Hematopoietic multipotent progenitor cell treated with erythropoietin and hydrocortisone succinate and interleukin-3 and kit ligand, for 17 days (in vitro differentiated cells): ENCODE data around the gene FSTL4.
"Not testable (repeated sequence)": the region's sequence is repeated elsewhere in the genome, so short reads cannot be mapped to it uniquely, and the experiment has no call there.

Source experiments
- DNase-seq: peaks from one replicate; pipeline ENCODE4 v3.0.0-alpha.2; 2015; ENCODE audit warnings: low spot score

FSTL4 gene

DNA sequence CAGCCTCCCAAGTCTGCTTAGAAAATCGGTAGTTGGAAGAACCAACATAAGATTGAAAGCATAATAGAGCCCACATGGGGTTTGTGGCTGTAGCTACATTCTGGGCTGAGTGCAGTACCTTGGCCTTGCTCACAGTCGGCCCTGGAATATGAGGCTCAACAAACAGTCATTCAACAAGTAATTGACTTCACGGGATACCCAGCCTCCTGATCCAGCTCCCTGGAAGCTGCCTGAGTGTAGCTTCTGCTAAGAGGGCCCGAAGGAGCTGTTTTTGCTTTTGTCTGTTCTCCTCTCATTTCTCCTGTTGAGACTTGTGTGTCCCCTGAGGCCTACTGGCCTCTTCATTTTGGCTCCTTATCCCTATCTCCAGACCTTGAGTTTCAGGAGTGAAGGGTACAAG lies 389.8 kb downstream of the FSTL4 start:
- DNase-seq: no peak

DNA sequence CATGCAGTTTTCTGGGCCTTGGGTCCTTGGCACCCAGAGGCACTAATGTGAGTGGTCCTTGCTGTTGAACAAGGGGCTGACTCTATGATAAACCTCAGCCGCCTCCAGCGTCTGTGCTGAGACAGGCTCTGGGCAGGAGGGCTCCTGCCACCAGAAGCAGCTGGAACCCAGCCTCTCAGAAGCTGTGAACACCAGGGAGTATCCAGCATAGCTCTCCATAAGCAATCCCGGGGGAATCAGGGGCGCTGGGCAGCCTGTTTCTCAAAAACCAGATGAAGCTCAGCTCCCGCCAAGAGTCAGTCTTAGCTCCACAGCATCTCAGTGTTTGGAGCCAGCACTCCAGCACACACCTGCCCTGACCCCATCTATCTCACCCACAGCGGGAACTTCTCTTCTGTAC lies 390.3 kb downstream of the FSTL4 start:
- no peak for DNase-seq

DNA sequence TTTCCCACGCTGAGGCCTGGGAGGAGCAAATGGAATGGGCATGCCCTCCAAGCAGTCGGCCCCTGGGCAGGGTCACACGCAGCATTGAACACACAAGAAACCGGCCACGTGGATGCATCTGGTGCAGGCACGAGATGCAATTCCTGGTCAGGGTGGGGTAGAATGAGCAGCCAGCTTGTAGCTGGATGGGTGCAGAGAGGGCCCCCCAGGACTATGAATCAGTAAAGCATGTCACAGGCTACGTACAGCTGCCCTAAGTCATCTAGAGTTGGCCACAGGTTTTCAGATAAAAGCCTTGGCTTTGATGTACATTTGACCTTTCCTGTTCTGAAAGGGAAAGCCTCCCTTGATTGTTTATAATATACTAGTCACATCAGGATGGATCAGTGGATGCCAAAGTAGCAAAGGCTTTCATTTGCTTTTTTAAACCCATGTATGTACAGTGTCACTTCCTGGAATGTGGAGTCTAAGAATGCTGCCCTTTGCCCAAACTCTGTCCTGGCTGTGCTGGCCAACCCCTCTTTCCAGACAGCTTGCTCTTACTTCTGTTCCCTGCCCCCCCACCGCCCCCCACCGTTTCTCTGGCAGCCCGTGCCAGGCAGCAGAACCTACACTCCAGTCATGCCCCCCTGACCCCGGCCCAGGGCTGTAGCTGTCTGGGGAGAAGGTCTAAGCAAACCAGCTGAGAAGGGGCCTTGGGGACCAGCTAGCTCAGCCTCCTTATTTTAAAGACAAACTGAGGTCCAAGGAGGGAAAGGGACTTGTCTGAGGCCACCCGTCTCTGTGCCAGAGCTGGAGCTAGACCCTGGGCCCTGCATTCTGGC lies 391.3 kb downstream of the FSTL4 start:
- no peak for DNase-seq

DNA sequence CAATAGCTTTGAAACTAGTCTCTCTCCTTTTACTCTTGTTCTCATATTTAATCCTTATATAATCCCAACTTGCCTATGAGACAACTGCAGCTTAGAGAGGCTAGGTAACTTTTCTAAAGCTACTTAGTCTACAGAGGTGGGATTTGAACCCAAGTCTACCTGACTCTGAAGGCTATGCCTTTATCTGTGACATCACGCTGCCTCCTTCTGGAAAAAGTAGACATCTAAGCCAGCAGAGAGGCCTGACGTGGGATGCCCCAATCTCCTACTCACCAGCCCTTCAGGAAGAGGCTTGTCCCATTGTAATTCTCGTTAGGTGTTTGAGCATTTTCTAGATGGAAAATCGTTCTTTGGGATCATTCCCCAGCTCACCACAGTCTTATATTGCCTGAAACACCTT lies 393.0 kb downstream of the FSTL4 start:
- no peak for DNase-seq

DNA sequence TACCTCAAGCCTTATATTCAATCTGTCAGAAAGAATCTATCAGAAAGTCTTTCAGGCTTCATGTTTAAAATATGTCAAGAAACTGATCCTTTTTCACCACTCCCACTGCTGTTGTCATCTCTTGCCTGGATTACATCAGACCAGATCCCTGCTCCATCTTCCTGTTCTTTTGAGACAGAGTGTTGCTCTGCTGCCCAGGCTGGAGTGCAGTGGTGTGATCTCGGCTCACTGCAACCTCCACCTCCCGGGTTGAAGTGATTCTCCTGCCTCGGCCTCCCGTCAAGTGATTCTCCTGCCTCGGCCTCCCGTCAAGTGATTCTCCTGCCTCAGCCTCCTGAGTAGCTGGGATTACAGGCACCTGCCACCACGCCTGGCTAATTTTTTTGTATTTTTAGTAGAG lies 396.2 kb downstream of the FSTL4 start:
- DNase-seq: not testable (repeated sequence)

DNA sequence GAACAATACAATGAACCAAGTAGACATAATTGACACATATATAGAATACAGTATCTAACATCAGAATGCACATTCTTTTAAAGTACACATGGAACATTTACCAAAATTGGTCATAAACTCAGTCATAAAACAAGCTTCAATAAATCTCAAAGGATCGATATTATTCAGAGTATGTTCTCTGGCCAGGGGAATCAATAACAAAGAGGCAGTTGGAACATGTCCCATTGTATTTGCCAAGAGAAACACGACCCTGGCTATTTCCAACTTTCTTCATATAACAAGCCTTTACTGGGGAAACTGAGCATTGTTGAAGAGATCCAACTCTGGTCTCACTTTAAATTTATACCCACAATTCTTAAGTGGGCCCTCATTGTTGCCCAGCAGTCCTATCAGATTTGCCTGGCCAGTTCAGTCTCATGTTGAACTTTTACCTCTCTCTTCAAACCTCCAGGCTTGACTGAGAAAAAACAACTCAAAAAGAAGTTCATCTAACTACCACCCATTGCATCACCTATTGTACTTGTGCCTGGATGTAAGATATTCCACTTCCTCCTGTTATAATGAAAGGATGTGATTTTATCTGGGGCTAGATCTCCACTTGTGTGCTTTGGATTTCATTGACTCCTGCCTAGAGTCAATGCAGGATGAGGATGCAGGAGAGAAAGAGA lies 398.1 kb downstream of the FSTL4 start:
- no peak for DNase-seq

DNA sequence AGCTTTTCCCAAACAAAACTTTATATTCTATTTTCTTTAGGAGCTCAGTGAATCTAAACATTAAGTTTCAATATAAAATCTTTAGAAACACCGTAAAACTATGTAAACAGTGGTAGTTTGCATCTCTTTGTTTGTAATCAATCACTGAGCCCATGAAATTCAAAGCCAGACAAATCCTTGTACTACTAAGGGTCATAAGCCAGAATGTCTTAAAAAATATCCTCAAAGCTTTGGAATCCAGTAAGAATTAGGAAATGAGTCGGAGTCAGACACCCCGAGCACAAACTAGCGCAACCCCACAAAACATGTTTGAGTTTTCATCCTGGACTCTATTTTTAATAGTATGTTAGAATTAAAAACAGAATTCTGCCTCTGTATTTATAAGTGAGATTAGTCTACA lies 406.7 kb downstream of the FSTL4 start:
- no peak for DNase-seq

DNA sequence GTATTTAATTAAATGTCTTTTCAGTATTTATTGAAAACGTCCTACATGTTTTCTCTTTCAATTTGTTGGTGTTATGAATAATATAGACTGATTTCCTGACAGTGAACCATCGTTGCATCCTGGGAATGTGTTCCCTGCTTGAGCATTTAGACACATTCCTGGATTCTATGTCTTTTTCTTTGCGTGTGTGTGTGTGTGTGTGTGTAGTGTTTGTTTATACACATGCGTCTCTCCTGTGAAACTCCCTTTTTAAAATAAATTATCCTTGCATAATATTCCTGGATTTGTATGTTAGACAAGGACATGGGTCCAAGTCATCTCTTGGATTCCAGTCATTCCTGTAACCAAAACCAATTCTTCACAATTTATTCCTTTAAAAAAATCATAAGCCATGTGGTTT lies 407.1 kb downstream of the FSTL4 start:
- DNase-seq: no peak

DNA sequence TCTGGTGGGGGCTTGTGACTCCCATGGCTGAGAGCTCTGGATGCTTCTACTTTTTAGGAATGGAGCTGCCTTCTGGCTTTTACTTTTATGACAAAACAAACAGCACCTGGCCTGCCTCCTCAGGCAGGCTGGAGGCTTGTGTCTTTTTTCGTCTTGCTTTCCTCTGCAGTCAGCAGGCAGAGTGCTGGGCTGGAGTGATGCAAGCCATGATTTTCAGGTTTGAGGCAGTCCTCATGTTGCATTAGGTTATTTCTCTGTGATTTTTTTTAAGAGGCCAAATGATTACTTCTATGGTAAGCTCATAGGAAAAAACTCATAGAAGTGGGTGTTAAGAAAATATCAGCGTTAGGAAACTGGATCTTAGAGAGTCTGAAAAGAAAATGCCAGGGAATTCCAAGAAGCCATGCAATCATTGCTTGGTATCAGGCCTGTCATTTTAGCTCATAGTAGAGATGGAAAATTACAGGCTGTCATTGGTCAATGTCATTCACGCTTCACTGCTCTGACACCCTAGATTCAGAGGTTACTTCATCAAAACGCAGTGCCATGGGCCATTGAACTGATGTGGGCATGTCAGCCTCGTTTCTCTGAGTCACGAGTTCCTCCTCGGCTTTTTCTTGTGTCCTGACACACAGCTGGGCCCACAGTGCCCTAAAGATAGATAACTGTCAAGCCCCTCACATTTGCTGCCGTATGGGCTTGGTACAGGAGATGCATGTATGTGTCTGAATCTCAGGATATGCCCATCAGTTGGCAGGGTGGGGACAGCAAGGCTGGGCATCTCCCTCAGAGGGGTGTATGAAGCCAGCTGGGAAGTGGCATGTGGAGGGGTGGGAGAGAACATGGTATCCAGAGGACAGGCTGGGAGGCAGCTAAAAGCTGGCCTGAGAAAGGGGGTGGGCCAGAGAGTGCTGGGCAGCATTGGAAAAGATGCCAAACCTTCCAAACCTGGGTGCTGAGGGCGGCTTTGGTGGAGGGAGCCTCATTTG lies 408.7 kb downstream of the FSTL4 start:
- DNase-seq: no peak

DNA sequence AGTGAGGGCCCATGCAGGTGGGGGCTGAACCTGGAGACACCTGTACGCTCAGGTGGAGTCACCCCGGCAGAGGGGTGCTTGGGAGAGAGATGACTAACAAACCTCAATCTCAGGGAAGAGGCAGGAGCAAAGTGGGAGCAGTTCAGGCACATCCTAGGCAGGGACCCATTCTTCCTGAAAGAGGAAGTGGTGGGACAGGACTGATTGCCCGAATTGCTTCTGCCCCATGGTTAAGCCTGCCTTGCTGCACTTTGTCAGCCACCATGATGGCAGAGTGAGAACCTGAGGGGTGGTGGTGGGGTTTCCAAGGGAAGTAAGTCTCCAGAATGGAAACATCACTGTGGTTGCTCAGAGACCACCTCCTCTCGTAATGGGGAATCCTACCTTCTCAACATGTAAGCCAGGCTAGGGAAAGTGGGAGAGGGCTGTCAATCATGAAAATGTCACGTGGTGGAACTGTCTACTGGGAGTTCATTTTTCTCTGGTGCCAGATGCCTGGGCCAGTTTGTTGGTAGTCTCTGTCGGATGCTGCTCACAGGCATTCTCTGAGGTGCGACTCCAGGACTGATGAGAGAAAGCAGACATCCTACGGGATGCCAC lies 410.2 kb downstream of the FSTL4 start:
- DNase-seq: no peak

DNA sequence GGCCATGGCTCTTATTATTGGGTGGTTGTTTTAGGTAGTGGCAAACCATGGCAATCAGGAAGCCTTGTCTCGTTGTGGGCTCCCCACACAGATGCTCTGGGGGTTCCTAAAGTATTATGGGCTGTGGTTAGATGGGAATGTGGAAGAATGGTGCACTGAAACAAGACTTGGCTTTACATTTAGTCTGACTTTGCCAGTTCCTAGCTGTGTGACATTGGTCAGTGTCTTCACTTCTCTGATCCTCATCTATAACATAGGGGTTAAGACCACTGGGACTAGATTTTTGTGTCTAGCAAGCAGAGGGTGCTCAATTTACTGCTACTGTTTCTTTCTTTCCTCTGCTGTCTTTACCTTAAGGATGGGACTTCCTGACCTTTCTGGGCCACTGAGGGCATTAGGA lies 411.0 kb downstream of the FSTL4 start:
- DNase-seq: no peak

DNA sequence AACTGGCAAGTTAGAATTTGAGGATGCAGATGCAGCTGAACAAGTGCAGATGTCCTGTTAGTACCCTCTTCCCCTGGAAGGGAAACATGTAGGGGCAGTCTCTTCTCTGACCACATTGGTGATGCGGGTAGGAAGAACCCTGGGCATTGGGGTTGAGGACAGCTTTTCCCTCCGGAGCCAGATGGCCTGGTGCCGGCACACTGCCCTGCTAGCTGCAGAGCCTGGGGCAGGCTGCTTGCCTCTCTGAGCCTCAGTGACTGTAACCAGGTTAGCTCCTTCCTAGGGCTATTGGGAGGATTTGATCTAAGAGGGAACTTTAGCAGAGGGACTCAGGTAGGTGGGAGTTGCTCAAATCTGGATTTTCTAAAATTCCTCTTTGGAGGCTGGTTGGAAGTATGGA lies 412.1 kb downstream of the FSTL4 start:
- no peak for DNase-seq

DNA sequence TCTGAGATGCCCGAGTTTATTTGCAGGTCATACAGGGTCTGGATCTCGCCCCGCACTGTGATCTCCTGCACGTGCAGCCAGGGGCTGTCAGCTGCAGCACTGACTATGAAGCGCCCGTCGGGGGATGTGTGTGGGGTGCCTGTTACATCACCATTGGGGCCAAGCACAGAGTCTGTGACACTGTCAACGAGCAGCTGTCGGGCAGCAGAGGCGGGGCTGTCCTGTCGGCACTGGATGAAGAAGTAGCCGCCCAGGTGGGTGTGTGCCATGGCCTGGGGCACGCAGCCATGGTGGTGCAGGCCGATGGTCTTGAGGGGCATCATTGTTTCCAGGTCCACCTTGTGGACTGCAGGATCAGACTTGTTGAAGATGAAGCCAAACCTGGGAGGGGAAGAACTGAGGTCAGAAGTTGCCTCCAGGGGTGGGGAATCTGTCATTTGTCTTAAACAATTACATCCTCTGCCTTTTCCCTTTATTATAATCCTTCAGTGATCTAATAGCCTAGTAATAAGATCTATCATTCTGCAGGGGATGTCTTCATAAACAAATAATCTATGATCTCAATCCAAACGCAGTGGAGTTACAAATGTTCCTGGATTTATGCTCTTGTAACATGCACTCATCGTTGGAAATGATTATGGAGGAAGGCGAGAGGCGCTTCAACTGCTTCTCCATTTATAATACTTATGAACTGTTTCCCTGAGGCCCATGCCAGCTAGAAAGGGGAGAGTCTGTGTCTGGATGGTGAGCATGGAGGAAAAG lies 412.7 kb downstream of the FSTL4 start:
- no peak for DNase-seq

DNA sequence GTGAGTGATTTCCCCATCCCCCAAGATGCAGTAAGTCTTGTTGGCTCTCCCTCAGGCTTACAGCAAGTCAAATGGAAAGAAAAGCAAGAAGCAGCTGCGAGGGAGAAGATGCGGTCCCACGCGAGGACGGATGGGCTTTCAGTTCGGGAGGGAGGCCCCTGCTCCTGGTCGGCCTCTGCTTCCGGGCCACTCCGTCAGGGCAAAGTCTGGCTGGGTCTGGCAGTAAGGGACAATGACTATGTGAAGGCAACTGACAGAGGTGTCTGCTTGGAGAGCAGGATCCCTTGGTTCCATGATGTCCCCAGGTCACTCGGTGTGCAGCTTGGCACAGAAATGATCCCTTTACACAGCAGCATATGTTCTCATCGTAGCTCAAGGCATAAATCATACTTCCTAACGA lies 413.8 kb downstream of the FSTL4 start:
- no peak for DNase-seq

DNA sequence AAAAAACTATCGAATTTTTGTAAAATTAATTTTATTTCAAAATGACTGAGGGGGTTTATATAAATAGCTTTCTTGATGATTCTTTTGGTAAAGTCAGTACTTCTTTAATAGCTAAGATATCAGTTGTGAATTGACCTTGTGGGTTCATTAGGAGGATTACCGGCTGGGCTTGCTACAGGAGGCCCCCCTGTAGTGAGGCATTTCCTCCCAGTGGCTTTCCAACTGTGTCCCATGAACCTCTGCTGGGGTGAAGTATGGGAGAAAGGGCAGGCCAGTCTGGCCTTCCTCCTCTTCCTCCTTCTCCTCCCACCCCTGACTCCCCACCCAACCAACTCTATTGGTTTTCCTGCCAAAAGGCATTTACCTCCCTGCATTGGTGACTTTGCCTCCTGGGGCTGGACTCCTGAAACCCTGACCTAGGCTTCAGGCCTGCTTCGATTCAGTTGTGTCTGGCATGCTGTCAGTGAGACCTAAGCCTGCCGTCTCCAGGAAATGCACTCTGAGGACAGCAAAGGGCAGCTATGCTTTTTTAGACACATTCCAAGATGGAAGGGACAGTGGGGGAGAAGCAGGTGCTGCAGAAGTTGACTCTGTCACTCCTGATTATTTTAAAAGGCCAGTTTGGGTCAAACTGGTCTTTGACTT lies 415.8 kb downstream of the FSTL4 start:
- DNase-seq: no peak

DNA sequence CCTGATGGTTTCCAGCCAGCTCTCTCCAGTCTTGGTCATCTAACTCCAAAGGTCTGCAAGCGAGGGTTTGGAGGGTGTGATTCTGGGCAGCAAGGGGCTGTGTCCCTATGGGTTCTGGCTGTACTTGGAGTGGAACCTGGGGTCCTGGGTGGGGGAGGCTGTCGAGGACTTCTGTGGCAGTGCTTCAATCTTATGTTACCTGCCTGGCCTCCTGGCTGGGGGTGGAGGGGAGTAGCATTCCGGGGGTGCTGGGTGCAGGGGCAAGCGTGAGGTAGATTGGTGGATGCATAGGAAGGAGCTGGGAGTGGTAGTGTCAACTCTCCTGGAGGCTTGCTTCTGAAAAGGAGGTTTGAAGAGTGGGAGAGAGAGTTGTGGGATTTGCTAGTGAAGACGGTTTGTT lies 417.1 kb downstream of the FSTL4 start:
- no peak for DNase-seq

DNA sequence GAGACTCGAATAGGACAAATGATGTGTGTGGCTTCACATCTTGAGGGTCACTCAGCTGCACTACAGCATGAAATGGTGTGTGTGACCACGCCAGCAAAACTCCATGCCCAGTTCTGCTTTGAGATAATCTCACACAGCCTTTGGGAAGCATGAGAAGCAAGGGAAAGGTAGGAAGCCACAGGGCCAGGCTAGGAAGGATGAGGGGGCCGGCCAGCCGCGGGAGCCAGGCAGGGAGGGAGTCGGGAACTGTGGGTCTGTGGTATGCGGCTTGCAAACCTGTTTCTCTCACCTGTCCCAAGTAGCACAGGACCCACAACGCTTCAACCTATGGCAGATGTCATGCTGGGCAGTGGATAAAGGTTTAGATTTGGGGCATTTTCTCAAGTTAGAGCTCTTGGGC lies 418.5 kb downstream of the FSTL4 start:
- no peak for DNase-seq

DNA sequence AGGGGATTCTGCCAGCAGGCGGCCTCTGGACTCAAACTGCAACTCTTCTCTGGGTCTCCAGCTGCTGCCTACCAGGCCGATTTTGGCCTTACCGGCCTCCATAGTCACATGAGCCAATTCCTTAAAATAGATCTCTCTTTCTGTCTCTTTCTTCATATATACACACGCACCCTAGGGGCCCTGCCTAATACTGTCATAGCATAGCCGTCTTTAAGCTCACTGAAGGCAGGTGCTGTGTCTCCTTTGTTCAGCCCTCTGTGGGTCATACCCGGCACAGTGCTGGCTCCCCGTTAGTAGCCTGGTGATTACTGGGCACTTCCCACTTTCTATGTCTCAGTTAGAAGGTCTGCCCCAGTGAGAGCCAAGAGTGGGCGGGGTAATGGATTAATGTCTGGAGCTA lies 419.6 kb downstream of the FSTL4 start:
- no peak for DNase-seq

DNA sequence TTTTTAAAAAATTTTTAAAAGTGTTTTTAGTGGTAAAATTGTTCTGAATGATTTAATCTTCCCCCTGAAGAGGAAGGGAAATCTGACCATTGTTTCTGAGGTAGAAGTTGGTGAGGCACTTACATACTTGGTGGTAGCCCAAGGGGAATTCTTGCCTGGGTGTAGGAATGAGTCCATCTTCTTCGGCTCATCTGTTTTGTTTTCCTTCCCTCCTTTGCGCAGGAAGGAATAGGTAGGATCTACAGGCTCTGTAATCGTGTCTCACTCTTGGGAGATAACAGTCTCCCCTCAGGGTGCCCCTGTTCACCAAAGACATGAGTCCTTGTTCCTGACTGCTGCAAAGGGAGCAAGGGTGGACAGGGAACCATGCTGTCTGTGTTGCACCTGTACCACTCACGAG lies 422.5 kb downstream of the FSTL4 start:
- DNase-seq: no peak

DNA sequence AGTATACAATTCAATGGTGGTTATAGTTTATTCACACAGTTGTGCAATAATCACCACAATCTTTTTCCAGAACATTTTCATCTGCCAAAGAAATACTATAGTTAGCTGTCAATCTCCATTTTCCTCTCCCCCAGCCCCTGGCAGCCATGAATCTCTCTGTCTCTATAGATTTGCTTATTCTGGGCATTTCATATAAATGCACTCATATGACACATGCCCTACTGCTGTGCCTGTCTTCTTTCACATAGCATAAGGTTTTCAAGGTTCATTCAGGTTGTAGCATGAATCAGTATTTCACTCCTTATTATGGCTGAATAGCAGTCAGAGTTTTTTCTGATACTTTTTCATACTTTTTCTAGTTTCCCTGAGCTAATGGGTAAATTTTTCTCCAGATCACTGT lies 432.9 kb downstream of the FSTL4 start:
- DNase-seq: no peak
